Measurements from ENCODE around the gene ADRA1B. TPM values are rescaled to one million over a fixed set of nuclear protein-coding genes. Genes with fewer than 3 reads are reported as not detected.

Gene ADRA1B
- total and polyA plus RNA-seq, 2 of the 8 experiments (the other 6 are each of a cell fraction or from before 2014, with no cell fraction given): not detected

- Histone ChIP-seq H3K14ac (ENCODE audit: insufficient read length) (no peak overlapping the region), H2AK5ac (ENCODE audit: low read depth, low read length) (no peak overlapping the region), H3K36me3 (ENCODE audit: control insufficient read depth in 2 of 4, insufficient read depth in 4 of 4, low read length in 3 of 4) (no peaks in the 10 kb centered on the region), H3K4ac (replicated peaks; ENCODE audit: insufficient read length, low read depth, low read length) (no peak overlapping the region), H4K8ac (ENCODE audit: extremely low read depth, insufficient read depth, low read length) (no peak overlapping the region), H4K91ac (replicated peaks; ENCODE audit: insufficient read length, low read length) (no peak overlapping the region), H3K79me2 (ENCODE audit: control insufficient read depth in 1 of 2, insufficient read depth in 2 of 2, low read length in 2 of 2) (no peaks in the 10 kb centered on the region), H3K4me2 (ENCODE audit: insufficient read depth in 1 of 2, low read depth in 2 of 2, low read length in 2 of 2) (no peak overlapping the region), H3K9me3 (ENCODE audit: insufficient read depth in 2 of 2, low read depth in 1 of 2, low read length in 1 of 2) (no peaks in the 10 kb centered on the region), H4K5ac (ENCODE audit: insufficient read length, low read depth, low read length) (no peak overlapping the region), H2AFZ (ENCODE audit: low read length) (0 out of 2 replicates have a peak overlapping the region, but pooled peaks have one; percentile 40), H3K27ac (ENCODE audit: low read depth, low read length) (no peak overlapping the region), H2BK5ac (ENCODE audit: low read depth, low read length) (no peak overlapping the region), H2BK20ac (ENCODE audit: low read length) (no peak overlapping the region), H3K9ac (replicated peaks in 1 of 4; ENCODE audit: extremely low read depth in 1 of 4, low read depth in 3 of 4, low read length in 3 of 4) (no peak overlapping the region), H2BK15ac (ENCODE audit: low read length) (no peak overlapping the region), H3K18ac (ENCODE audit: extremely low read depth, low read length) (no peak overlapping the region), H2BK120ac (replicated peaks; ENCODE audit: low read depth, low read length) (no peak overlapping the region), H3K23ac (ENCODE audit: insufficient read length) (no peak overlapping the region), H3K79me1 (ENCODE audit: low read depth, low read length) (no peaks in the 10 kb centered on the region), H3K23me2 (ENCODE audit: low read depth, low read length) (no peaks in the 10 kb centered on the region), H3K27me3 (replicated peaks in 1 of 4; ENCODE audit: control insufficient read depth in 3 of 4, extremely low read depth in 1 of 4, insufficient read depth in 3 of 4, low read length in 3 of 4) (peaks cover 0 to 1% (median 0%) of the 10 kb centered on the region in 4 experiments; a peak in 1 of 7 replicates), H3K4me3 (ENCODE audit: extremely low read depth in 1 of 4, insufficient read depth in 2 of 4, low read depth in 3 of 4, low read length in 4 of 4) (no peak overlapping the region), H3K56ac (replicated peaks; ENCODE audit: insufficient read length, low read depth, low read length) (no peak overlapping the region), H3K4me1 (replicated peaks in 1 of 4; ENCODE audit: control insufficient read depth in 3 of 4, insufficient read depth in 4 of 4, low read length in 3 of 4) (no peaks in the 10 kb centered on the region), H2BK12ac (ENCODE audit: low read depth, low read length) (no peak overlapping the region), H4K20me1 (replicated peaks in 1 of 2; ENCODE audit: control insufficient read depth in 1 of 2, insufficient read depth in 2 of 2, low read length in 2 of 2) (no peaks in the 10 kb centered on the region)
- CTCF ChIA-PET (ENCODE audit: partially characterized antibody): interaction anchor here (0.6 to 2.1 kb wide), 8 partner anchors 11 to 661 kb away, joined by 3 to 8 read pairs (median 4); no protein-coding TSS in a partner anchor
- POLR2A ChIA-PET (ENCODE audit: partially characterized antibody): no interaction called here
- DNase-seq (ENCODE audit: low read depth in 1 of 2, low spot score in 2 of 2) (no peak), FAIRE-seq (no peak)
- WGBS, 2 experiments (ENCODE audit: extremely low coverage in 1 of 2, insufficient coverage in 1 of 2, insufficient read length in 1 of 2, insufficient replicate concordance in 2 of 2, low coverage in 1 of 2, low lambda C conversion rate in 2 of 2, missing lambda C conversion rate in 1 of 2): 83% methylated on average over 9 of the region's 9 CpGs; no CpG with 5 or more reads in 1 of the 2 experiments
- TF ChIP-seq MAX (IDR thresholded peaks at IDR 0.05) (no peak), CREB1 (IDR thresholded peaks at IDR 0.05) (no peak), FOSL1 (IDR thresholded peaks at IDR 0.05; ENCODE audit: insufficient read depth, low read depth, low read length) (no peak), TAF7 (optimal IDR thresholded peaks at IDR 0.05; ENCODE audit: borderline replicate concordance, low read depth, low read length) (no peak), RNF2 (IDR thresholded peaks at IDR 0.05; ENCODE audit: borderline replicate concordance, low read depth, low read length, missing control alignments, poor library complexity, severe bottlenecking) (no peak), TAF1 (IDR thresholded peaks at IDR 0.05; ENCODE audit: low read depth, low read length) (no peak), SRF (IDR thresholded peaks at IDR 0.05; ENCODE audit: low read depth, low read length) (no peak), ZNF274 (IDR thresholded peaks at IDR 0.05; ENCODE audit: borderline replicate concordance, extremely low read depth, low read length) (no peak)
These were observed 31.6 kb downstream of the ADRA1B start for GRCh38 chr5:159947708-159948358.
